Measurements from ENCODE around the gene GIT1.

- TF ChIP-seq CTCF (IDR thresholded peaks at IDR 0.05) (no peak), ZFX (IDR thresholded peaks at IDR 0.05; ENCODE audit: borderline replicate concordance) (no peak)
Measured at GRCh38 chr17:29571883-29572681, 17.4 kb downstream of the GIT1 start.

Measured in 22Rv1 (cell line).